CD4-positive, alpha-beta T cell (primary cell): ENCODE measurements around the gene ACVR1B. TPM values are rescaled to one million over a fixed set of nuclear protein-coding genes. Genes with fewer than 3 reads are reported as not detected.

ENCODE experiments used
- ATAC-seq: fragments of 200-7000 bp; cut with Tn5 transposase; one replicate; pipeline ENCODE4 v1.10.0; 2022; ENCODE audit warnings: mild to moderate bottlenecking; ENCODE audit not compliant: poor library complexity
- CTCF ChIA-PET: fragments of 350-600 bp; sonication (Branson Sonifier 250); formaldehyde crosslinking; loops from one replicate; lab custom pipeline; 2021; ENCODE audit warnings: antibody characterized with exemption, inconsistent platforms; lab: Charles Lee
- POLR2A ChIA-PET: fragments of 350-600 bp; sonication (Branson Sonifier 250); formaldehyde crosslinking; loops from one replicate; lab custom pipeline; 2021; ENCODE audit warnings: antibody characterized with exemption, inconsistent platforms; lab: Charles Lee
- DNase-seq, 14 experiments: peaks; one replicate each; pipeline ENCODE4 v3.0.0-alpha.2; 2013 to 2020; ENCODE audit warnings: mixed read lengths in 2 of 14
- H3K27ac ChIP-seq, 2 donors: one replicate each; pipeline versions ENCODE4 v1.5.1 to v1.7.0; 2013; ENCODE audit warnings: low read length in 2 of 2, low read depth in 1 of 2, mild to moderate bottlenecking in 1 of 2
- H3K27me3 ChIP-seq, 2 experiments: 1 replicate in 1 of 2; 2 replicates in 1 of 2; pipeline versions ENCODE4 v1.6.1 to v1.7.0; 2013; ENCODE audit warnings: low read length in 2 of 2, control low read depth in 1 of 2, mild to moderate bottlenecking in 1 of 2, moderate library complexity in 1 of 2; ENCODE audit not compliant: insufficient read depth in 2 of 2, control insufficient read depth in 1 of 2
- H3K36me3 ChIP-seq: one replicate; pipeline ENCODE4 v1.6.1; 2013; ENCODE audit warnings: low read length, control low read depth; ENCODE audit not compliant: insufficient read depth
- H3K4me1 ChIP-seq: one replicate; pipeline ENCODE4 v1.6.1; 2013; ENCODE audit warnings: low read length, control low read depth; ENCODE audit not compliant: insufficient read depth
- H3K4me3 ChIP-seq: one replicate; pipeline ENCODE4 v1.5.1; 2013; ENCODE audit warnings: mild to moderate bottlenecking, low read length, moderate library complexity
- H3K9me3 ChIP-seq, 2 experiments: 1 replicate in 1 of 2; 2 replicates in 1 of 2; pipeline versions ENCODE4 v1.6.1 to v1.7.0; 2013; ENCODE audit warnings: low read length in 2 of 2, mild to moderate bottlenecking in 2 of 2, control low read depth in 1 of 2, moderate library complexity in 1 of 2; ENCODE audit not compliant: control insufficient read depth in 1 of 2, insufficient read depth in 1 of 2
- H3K27ac Mint-ChIP-seq: one replicate; pipeline ENCODE4 v1.8.0; 2020; ENCODE audit warnings: mixed read lengths
- H3K27me3 Mint-ChIP-seq: one replicate; pipeline ENCODE4 v1.8.0; 2021; ENCODE audit warnings: mixed read lengths
- H3K36me3 Mint-ChIP-seq: one replicate; pipeline ENCODE4 v1.8.0; 2021; ENCODE audit warnings: low read depth, mixed read lengths
- H3K4me1 Mint-ChIP-seq: one replicate; pipeline ENCODE4 v1.8.0; 2021; ENCODE audit warnings: low read depth, mixed read lengths
- H3K4me3 Mint-ChIP-seq: one replicate; pipeline ENCODE4 v1.8.0; 2020; ENCODE audit warnings: mild to moderate bottlenecking, mixed read lengths
- H3K9me3 Mint-ChIP-seq: one replicate; pipeline ENCODE4 v1.8.0; 2020; ENCODE audit warnings: mixed read lengths
- intact Hi-C, 2 experiments: fragments of 100-400 bp; cut with DNase I in 1 of 2; cut with micrococcal nuclease in 1 of 2; formaldehyde crosslinking; loops; one replicate each; pipeline versions ENCODE4 v1.15.1 to v1.9.0; 2023 to 2025; cut with DNase I, micrococcal nuclease
- total RNA-seq, 174 experiments: library from RNA in 2 of 174; stranded (reverse) in 2 of 174; gene quantifications; one replicate each; pipeline ENCODE4 v1.2.3 and lab custom pipeline; 2021 to 2026
- TF ChIP-seq, protein P1 (sequence below): fragments of 200-600 bp; IDR thresholded peaks from one replicate; pipeline ENCODE4 v1.8.0; 2022; ENCODE audit warnings: antibody characterized with exemption, mild to moderate bottlenecking

Gene ACVR1B
- total RNA-seq, 2 experiments from 2014 or later = 14.2 to 14.5 TPM

DNA sequence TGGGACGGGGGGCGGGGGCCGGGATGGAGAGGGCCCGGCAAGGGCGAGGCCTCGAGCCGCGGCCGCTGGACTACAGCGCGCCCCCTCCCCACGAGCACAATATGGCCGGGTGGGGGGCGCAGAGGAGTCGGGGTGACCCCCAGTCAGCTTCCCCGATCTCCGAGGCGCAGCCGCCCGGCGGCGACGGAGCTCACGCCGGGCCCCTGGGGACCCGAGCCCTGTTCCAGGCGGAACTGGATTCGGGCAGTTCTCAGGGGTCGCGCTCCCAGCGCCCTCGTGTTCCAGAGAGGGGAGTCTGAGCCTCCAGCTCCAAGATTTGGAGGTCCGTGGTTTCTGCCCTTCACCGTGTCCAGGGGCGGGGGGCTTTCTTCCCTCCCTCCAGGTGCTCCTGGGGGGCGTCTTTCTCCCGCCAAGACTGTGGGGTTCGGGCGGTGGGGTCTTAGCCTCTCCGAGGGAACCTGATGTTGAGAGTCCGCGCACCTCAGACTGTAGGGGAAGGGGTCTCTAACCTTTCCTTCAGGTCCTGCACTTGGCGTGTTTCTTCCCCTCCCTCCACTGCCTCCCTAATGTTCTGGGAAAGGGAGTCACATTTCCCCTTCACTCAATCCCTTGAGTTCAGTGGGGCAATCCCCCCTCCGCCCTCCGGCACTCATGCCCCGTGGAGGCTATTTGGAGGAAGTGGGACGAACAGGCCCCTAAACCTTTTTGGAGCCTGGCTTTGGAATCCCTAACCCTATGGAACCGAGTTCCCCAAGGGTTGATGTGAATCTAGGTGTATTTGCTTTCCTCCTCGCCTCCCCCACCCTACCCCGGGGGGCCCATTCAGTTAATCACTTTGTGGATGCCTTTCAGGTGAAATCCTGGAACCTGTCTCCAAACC, 584 bp downstream of the ACVR1B start:
- peak overlapping the region; percentile 86 for H3K4me3 Mint-ChIP-seq
- Histone ChIP-seq H3K9me3 (no peaks in the 10 kb centered on the region), H3K27ac (no peak overlapping the region), H3K27me3 (peaks cover 0 to 2% of the 10 kb centered on the region in 2 experiments), H3K4me3 (peak overlapping the region; percentile 74), H3K36me3 (no peaks in the 10 kb centered on the region), H3K4me1 (peaks cover 24% of the 10 kb centered on the region)
- ChIA-PET POLR2A (interaction anchor here (0.6 to 1.9 kb wide), 5 partner anchors 10 to 131 kb away, joined by 3 to 9 read pairs (median 9); partner anchors contain the start of gene ATG101), CTCF (interaction anchor here (1.4 to 2.4 kb wide), 3 partner anchors 19 to 131 kb away, joined by 4 to 11 read pairs (median 6); no protein-coding TSS in a partner anchor)
- intact Hi-C loops = loop anchor here in 1 of 2 experiments (1.0 to 5.0 kb wide), 6 partner anchors 25 to 1670 kb away; partner anchors contain the start of genes LIMA1, SCN8A and TAMALIN
- no peaks in the 10 kb centered on the region for H3K27me3 Mint-ChIP-seq
- H3K27ac Mint-ChIP-seq = peak overlapping the region; percentile 66
- H3K9me3 Mint-ChIP-seq = no peaks in the 10 kb centered on the region
- peaks cover 51% of the 10 kb centered on the region for H3K4me1 Mint-ChIP-seq
- ATAC-seq = no peak
- H3K36me3 Mint-ChIP-seq = peaks cover 5% of the 10 kb centered on the region
- TF ChIP-seq, protein P1, sequence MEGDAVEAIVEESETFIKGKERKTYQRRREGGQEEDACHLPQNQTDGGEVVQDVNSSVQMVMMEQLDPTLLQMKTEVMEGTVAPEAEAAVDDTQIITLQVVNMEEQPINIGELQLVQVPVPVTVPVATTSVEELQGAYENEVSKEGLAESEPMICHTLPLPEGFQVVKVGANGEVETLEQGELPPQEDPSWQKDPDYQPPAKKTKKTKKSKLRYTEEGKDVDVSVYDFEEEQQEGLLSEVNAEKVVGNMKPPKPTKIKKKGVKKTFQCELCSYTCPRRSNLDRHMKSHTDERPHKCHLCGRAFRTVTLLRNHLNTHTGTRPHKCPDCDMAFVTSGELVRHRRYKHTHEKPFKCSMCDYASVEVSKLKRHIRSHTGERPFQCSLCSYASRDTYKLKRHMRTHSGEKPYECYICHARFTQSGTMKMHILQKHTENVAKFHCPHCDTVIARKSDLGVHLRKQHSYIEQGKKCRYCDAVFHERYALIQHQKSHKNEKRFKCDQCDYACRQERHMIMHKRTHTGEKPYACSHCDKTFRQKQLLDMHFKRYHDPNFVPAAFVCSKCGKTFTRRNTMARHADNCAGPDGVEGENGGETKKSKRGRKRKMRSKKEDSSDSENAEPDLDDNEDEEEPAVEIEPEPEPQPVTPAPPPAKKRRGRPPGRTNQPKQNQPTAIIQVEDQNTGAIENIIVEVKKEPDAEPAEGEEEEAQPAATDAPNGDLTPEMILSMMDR = no peak
- peak in 6 of 14 experiments; percentile 2 to 33 (median 16) for DNase-seq

DNA sequence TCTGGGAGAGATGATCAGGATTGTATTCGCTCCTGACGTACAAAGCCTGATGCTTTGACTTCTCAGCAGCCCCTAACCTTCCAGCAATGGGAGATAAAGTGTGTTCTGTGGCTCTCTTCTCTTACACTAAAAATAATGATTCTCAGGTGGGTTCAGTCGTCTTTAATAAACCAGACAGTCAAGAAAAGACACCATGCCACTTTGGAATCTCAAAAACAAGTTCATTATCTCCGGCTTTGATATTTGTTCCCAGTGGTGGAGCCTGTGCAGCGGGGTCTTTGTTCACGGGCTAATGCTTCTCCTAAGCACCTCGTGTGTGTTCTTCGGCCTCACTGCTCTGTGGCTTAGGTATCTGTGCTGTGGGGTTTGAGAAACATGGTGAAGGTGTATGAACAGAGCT, 1.6 kb downstream of the ACVR1B start:
- Histone ChIP-seq H3K4me1 (peaks cover 24% of the 10 kb centered on the region), H3K27me3 (peaks cover 0 to 2% of the 10 kb centered on the region in 2 experiments), H3K36me3 (no peaks in the 10 kb centered on the region), H3K27ac (no peak overlapping the region), H3K9me3 (no peaks in the 10 kb centered on the region), H3K4me3 (peak overlapping the region; percentile 74)
- ChIA-PET POLR2A (interaction anchor here (0.7 kb wide), 1 partner anchor 584 kb away, joined by 3 read pairs; no protein-coding TSS in a partner anchor), CTCF (interaction anchor here (1.3 kb wide), 1 partner anchor 9 kb away, joined by 4 read pairs; no protein-coding TSS in a partner anchor)
- Mint-ChIP-seq H3K27ac (peak overlapping the region; percentile 66), H3K4me3 (peak overlapping the region; percentile 86), H3K9me3 (no peaks in the 10 kb centered on the region), H3K36me3 (peaks cover 5% of the 10 kb centered on the region), H3K27me3 (no peaks in the 10 kb centered on the region), H3K4me1 (peaks cover 58% of the 10 kb centered on the region)
- TF ChIP-seq, protein P1 = no peak
- DNase-seq (no peak), ATAC-seq (no peak)
- intact Hi-C loops = loop anchor here in 1 of 2 experiments (2.0 to 5.0 kb wide), 4 partner anchors 24 to 1671 kb away; partner anchors contain the start of genes LIMA1 and SCN8A

DNA sequence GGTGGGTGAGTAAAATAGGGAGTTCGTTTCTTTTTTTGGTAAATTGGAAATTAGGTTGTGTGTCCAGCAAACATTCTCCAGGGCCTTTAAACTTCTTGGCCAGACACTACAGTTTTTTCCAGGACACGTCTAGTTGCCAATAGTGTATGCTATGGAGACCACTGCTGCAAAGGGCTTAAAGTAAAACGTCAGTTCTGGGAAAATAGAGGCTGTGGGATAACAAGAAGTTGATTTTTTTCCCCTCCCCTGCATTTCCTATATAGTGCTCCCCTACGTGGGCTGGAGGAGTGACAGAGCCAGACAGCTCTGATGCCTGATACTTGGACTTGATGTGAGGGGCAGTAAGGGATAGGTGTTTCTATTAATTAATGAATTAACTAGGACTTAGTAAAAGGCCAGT, 2.4 kb downstream of the ACVR1B start:
- H3K36me3 Mint-ChIP-seq = peaks cover 5% of the 10 kb centered on the region
- Histone ChIP-seq H3K36me3 (no peaks in the 10 kb centered on the region), H3K4me1 (peaks cover 24% of the 10 kb centered on the region), H3K4me3 (no peak overlapping the region), H3K9me3 (no peaks in the 10 kb centered on the region), H3K27ac (no peak overlapping the region), H3K27me3 (peaks cover 0 to 2% of the 10 kb centered on the region in 2 experiments)
- TF ChIP-seq, protein P1 = no peak
- peak overlapping the region; percentile 66 for H3K27ac Mint-ChIP-seq
- ATAC-seq (no peak), DNase-seq (no peak)
- no peaks in the 10 kb centered on the region for H3K9me3 Mint-ChIP-seq
- POLR2A ChIA-PET = no interaction called here
- no peaks in the 10 kb centered on the region for H3K27me3 Mint-ChIP-seq
- H3K4me3 Mint-ChIP-seq = peak overlapping the region; percentile 86
- CTCF ChIA-PET = interaction anchor here (0.7 to 1.3 kb wide), 2 partner anchors 9 to 17 kb away, joined by 4 read pairs; no protein-coding TSS in a partner anchor
- peaks cover 59% of the 10 kb centered on the region for H3K4me1 Mint-ChIP-seq
- intact Hi-C loops = loop anchor here in 1 of 2 experiments (2.0 to 5.0 kb wide), 4 partner anchors 23 to 1672 kb away; partner anchors contain the start of genes LIMA1 and SCN8A
